Measurements from ENCODE around the gene CARMIL1.

CARMIL1 gene

DNA sequence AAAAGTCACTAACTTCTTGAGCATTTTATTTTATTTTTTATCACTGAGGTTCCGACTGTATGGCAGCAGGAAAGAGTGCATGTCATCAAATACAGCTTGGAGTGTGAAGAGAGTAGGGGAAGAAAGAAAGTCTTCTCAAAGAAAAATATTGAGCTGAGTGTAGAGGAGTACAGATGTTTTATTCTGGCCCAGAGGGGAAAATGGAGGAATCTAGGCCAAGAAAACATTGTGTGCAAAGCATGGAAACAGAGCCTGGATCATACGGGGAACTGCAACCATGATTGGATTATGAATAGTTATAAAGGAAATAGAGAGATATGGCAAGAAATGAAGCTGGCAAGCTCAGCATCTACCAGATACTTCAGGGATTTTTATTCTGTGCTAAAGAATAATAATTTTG, 268.6 kb downstream of the CARMIL1 start:
- Histone ChIP-seq H3K9ac (ENCODE audit: low read length) (no peak overlapping the region), H3K4me1 (ENCODE audit: control insufficient read depth, insufficient read depth, low read length) (no peaks in the 10 kb centered on the region), H3K4me3 (ENCODE audit: low read length) (no peak overlapping the region), H3K36me3 (ENCODE audit: control insufficient read depth, insufficient read depth, low read length) (no peaks in the 10 kb centered on the region), H3K27ac (ENCODE audit: low read depth, low read length) (no peak overlapping the region), H3K27me3 (ENCODE audit: control insufficient read depth, insufficient read depth, low read length) (no peaks in the 10 kb centered on the region)

DNA sequence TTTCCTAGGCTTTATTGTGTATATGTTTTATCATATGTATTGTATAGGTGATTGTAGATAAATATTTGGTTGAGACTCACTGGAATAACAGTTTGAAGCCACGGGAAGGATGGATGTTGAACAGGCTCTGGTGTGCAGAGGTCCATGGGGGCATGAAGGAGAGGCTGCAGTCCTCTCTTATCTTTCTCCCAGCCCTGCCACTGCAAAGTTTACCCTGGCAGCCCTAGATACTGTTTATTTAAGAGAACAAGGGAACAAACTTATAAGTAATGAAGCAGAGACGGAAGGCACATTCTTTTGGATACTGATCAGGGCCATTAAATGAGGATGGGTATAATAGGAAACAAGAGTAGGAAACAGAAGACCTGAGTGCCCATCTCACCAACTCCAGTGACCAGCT, 269.3 kb downstream of the CARMIL1 start:
- no peak overlapping the region for H3K4me3 ChIP-seq (ENCODE audit: low read length)
- no peaks in the 10 kb centered on the region for H3K36me3 ChIP-seq (ENCODE audit: control insufficient read depth, insufficient read depth, low read length)
- H3K27me3 ChIP-seq (ENCODE audit: control insufficient read depth, insufficient read depth, low read length): no peaks in the 10 kb centered on the region
- no peak overlapping the region for H3K27ac ChIP-seq (ENCODE audit: low read depth, low read length)
- no peak overlapping the region for H3K9ac ChIP-seq (ENCODE audit: low read length)
- no peaks in the 10 kb centered on the region for H3K4me1 ChIP-seq (ENCODE audit: control insufficient read depth, insufficient read depth, low read length)

- Histone ChIP-seq H3K27me3 (ENCODE audit: control insufficient read depth, insufficient read depth, low read length) (no peaks in the 10 kb centered on the region), H3K9ac (ENCODE audit: low read length) (no peak overlapping the region), H3K27ac (ENCODE audit: low read depth, low read length) (no peak overlapping the region), H3K4me3 (ENCODE audit: low read length) (no peak overlapping the region), H3K4me1 (ENCODE audit: control insufficient read depth, insufficient read depth, low read length) (no peaks in the 10 kb centered on the region), H3K36me3 (ENCODE audit: control insufficient read depth, insufficient read depth, low read length) (no peaks in the 10 kb centered on the region)
These were observed 271.5 kb downstream of the CARMIL1 start for GRCh38 chr6:25550631-25551030.

DNA sequence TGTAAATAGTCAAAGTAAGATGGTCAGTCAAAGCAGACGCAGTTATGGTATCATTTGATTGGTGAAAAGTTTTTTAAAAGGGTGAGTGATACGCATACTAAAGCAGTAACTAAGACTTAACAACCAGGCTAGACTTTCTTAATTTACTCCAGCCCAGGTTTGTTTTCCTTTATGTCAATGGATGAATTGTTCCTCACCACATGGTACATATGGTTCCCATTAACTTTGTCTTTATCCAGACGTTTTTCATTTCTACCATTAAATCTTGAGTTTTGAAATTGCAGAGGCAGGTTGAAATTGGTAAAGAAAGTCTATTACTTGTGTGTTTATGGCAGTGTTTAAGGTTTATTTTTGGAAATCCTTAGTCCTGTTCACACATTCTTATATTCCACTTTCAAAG, 274.3 kb downstream of the CARMIL1 start:
- Histone ChIP-seq H3K9ac (ENCODE audit: low read length) (no peak overlapping the region), H3K27me3 (ENCODE audit: control insufficient read depth, insufficient read depth, low read length) (no peaks in the 10 kb centered on the region), H3K27ac (ENCODE audit: low read depth, low read length) (no peak overlapping the region), H3K36me3 (ENCODE audit: control insufficient read depth, insufficient read depth, low read length) (no peaks in the 10 kb centered on the region), H3K4me1 (ENCODE audit: control insufficient read depth, insufficient read depth, low read length) (no peaks in the 10 kb centered on the region), H3K4me3 (ENCODE audit: low read length) (no peak overlapping the region)

- Histone ChIP-seq H3K4me3 (ENCODE audit: low read length) (no peak overlapping the region), H3K27ac (ENCODE audit: low read depth, low read length) (no peak overlapping the region), H3K27me3 (ENCODE audit: control insufficient read depth, insufficient read depth, low read length) (no peaks in the 10 kb centered on the region), H3K36me3 (ENCODE audit: control insufficient read depth, insufficient read depth, low read length) (no peaks in the 10 kb centered on the region), H3K9ac (ENCODE audit: low read length) (no peak overlapping the region), H3K4me1 (ENCODE audit: control insufficient read depth, insufficient read depth, low read length) (no peaks in the 10 kb centered on the region)
These were observed 276.0 kb downstream of the CARMIL1 start for GRCh38 chr6:25555188-25555587.

DNA sequence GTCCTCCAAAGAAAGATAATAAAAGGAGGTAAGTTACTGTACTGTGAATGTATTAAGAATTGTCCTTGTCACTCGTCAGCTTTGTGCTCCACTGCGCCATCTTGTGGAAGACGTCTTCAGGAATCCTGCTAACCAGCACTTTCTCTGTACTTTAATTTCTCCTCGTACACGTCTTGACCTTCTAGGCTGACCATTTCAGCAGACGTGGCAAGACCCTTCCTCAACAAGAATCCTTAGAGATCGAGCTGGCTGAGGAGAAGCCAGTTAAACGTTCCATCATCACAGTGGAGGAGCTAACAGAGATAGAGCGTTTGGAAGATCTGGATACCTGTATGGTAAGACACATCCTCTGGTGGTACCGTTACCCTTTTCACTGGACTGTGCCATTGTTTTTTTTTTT, 277.3 kb downstream of the CARMIL1 start:
- Histone ChIP-seq H3K4me1 (ENCODE audit: control insufficient read depth, insufficient read depth, low read length) (no peaks in the 10 kb centered on the region), H3K27ac (ENCODE audit: low read depth, low read length) (no peak overlapping the region), H3K27me3 (ENCODE audit: control insufficient read depth, insufficient read depth, low read length) (no peaks in the 10 kb centered on the region), H3K4me3 (ENCODE audit: low read length) (no peak overlapping the region), H3K36me3 (ENCODE audit: control insufficient read depth, insufficient read depth, low read length) (no peaks in the 10 kb centered on the region), H3K9ac (ENCODE audit: low read length) (no peak overlapping the region)

DNA sequence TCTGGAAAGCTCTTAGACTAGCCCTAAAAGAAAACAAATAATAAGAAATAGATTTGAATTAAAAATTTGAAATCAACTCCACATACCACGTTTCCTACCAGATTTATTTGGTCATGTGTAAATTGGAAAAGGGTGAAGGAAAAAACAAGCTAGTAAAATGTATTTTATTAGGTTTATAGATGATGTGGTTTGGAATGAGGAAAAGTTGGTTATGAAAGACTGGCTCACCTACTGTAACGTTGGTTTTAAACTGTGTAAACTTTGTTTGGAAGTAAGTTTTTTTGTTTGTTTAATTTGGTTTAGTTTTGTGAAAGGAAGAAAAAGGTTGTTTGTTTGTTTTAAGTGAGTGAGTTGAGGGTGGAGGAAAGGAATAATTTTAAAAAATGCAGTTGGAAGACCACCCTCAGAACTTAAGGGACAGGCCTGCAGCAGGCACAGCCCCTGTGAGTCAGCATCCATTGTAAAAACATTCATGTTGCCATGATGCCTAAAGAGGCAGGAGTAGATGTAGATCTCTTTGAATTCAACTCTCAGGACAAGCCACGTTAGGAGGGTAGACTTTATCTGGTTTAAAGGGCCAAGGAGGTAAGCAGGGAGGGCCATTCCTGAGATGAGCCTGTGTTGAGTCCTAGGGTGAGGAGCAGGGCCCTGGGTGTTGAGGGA, 279.1 kb downstream of the CARMIL1 start:
- no peak overlapping the region for H3K4me3 ChIP-seq (ENCODE audit: low read length)
- H3K9ac ChIP-seq (ENCODE audit: low read length): no peak overlapping the region
- H3K27ac ChIP-seq (ENCODE audit: low read depth, low read length): no peak overlapping the region
- H3K36me3 ChIP-seq (ENCODE audit: control insufficient read depth, insufficient read depth, low read length): no peaks in the 10 kb centered on the region
- no peaks in the 10 kb centered on the region for H3K4me1 ChIP-seq (ENCODE audit: control insufficient read depth, insufficient read depth, low read length)
- no peaks in the 10 kb centered on the region for H3K27me3 ChIP-seq (ENCODE audit: control insufficient read depth, insufficient read depth, low read length)

GRCh38 chr6:25560865-25561264, 281.7 kb downstream of the CARMIL1 start:
- H3K9ac ChIP-seq (ENCODE audit: low read length): no peak overlapping the region
- H3K4me3 ChIP-seq (ENCODE audit: low read length): no peak overlapping the region
- no peaks in the 10 kb centered on the region for H3K36me3 ChIP-seq (ENCODE audit: control insufficient read depth, insufficient read depth, low read length)
- no peak overlapping the region for H3K27ac ChIP-seq (ENCODE audit: low read depth, low read length)
- no peaks in the 10 kb centered on the region for H3K27me3 ChIP-seq (ENCODE audit: control insufficient read depth, insufficient read depth, low read length)
- no peaks in the 10 kb centered on the region for H3K4me1 ChIP-seq (ENCODE audit: control insufficient read depth, insufficient read depth, low read length)

DNA sequence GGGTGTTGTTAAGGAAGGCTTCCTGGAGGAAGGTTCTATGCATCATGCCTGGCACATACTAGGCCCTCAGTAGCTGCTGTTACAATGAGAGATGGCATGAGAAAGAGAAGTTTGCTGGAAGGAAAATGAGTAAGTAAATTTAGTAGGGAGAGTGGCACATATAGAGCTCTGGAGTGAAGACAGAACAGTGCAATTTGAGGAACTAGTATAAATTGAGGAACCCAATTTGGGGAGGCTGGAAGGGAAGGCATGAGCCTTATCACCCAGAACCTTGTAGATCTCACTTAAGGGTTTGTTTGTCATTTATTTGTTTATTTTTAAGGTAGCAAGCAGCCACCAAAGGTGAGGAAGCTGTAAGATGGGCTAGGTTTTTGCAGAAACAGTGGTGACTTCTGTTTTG, 285.8 kb downstream of the CARMIL1 start:
- H3K27ac ChIP-seq (ENCODE audit: low read depth, low read length): no peak overlapping the region
- no peaks in the 10 kb centered on the region for H3K36me3 ChIP-seq (ENCODE audit: control insufficient read depth, insufficient read depth, low read length)
- no peak overlapping the region for H3K9ac ChIP-seq (ENCODE audit: low read length)
- H3K27me3 ChIP-seq (ENCODE audit: control insufficient read depth, insufficient read depth, low read length): no peaks in the 10 kb centered on the region
- no peaks in the 10 kb centered on the region for H3K4me1 ChIP-seq (ENCODE audit: control insufficient read depth, insufficient read depth, low read length)
- no peak overlapping the region for H3K4me3 ChIP-seq (ENCODE audit: low read length)

- Histone ChIP-seq H3K27me3 (ENCODE audit: control insufficient read depth, insufficient read depth, low read length) (no peaks in the 10 kb centered on the region), H3K4me3 (ENCODE audit: low read length) (no peak overlapping the region), H3K27ac (ENCODE audit: low read depth, low read length) (no peak overlapping the region), H3K36me3 (ENCODE audit: control insufficient read depth, insufficient read depth, low read length) (no peaks in the 10 kb centered on the region), H3K4me1 (ENCODE audit: control insufficient read depth, insufficient read depth, low read length) (no peaks in the 10 kb centered on the region), H3K9ac (ENCODE audit: low read length) (no peak overlapping the region)
These were observed 291.4 kb downstream of the CARMIL1 start for GRCh38 chr6:25570578-25570977.

- Histone ChIP-seq H3K27me3 (ENCODE audit: control insufficient read depth, insufficient read depth, low read length) (no peaks in the 10 kb centered on the region), H3K4me3 (ENCODE audit: low read length) (no peak overlapping the region), H3K9ac (ENCODE audit: low read length) (no peak overlapping the region), H3K4me1 (ENCODE audit: control insufficient read depth, insufficient read depth, low read length) (no peaks in the 10 kb centered on the region), H3K36me3 (ENCODE audit: control insufficient read depth, insufficient read depth, low read length) (peaks cover 2% of the 10 kb centered on the region), H3K27ac (ENCODE audit: low read depth, low read length) (no peak overlapping the region)
These were observed 297.7 kb downstream of the CARMIL1 start for GRCh38 chr6:25576919-25577318.

DNA sequence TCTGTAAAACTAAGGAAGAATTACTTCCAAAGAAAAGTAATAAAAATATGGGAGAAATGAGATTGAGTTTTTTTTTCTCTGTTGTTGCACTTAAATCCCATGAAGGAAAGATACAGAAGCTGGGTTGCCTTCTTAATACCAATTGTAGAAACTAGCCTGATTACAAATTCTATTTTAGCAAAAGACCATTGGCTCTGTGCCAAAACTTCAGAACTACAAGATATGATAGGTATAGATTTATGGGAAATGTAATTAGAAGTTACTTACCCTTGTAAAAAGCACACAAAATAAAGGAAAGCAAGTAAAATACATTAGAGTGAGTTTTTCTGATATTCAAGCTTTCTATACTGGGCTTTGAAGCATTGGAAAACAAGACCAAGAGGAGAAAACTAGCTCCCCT, 299.4 kb downstream of the CARMIL1 start:
- H3K36me3 ChIP-seq (ENCODE audit: control insufficient read depth, insufficient read depth, low read length): peaks cover 2% of the 10 kb centered on the region
- H3K27me3 ChIP-seq (ENCODE audit: control insufficient read depth, insufficient read depth, low read length): no peaks in the 10 kb centered on the region
- H3K4me3 ChIP-seq (ENCODE audit: low read length): no peak overlapping the region
- H3K27ac ChIP-seq (ENCODE audit: low read depth, low read length): no peak overlapping the region
- no peak overlapping the region for H3K9ac ChIP-seq (ENCODE audit: low read length)
- no peaks in the 10 kb centered on the region for H3K4me1 ChIP-seq (ENCODE audit: control insufficient read depth, insufficient read depth, low read length)

DNA sequence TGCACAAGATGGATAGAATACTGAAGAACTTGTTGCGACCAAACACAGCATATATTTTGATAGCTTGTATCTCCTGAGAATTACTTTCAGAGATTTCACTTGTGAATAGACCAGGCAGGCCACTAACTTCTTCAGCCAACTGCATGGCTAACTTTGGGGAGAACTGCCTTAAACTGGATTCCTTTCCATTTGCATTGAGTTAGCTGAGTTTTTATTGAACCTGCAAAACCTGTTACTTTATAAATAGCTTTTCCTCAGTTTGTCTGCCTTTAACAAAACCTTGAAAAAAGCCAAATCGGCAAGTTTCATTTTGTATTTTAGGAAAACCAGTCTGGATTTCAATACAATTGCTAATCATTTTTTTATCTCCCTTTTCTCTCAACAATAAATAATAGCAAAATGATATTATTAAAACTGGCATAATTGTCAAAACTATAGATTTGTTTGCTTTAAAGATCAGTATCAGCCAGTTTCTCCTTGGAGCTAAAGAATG, 300.3 kb downstream of the CARMIL1 start:
- H3K4me3 ChIP-seq (ENCODE audit: low read length): no peak overlapping the region
- no peak overlapping the region for H3K9ac ChIP-seq (ENCODE audit: low read length)
- H3K36me3 ChIP-seq (ENCODE audit: control insufficient read depth, insufficient read depth, low read length): peaks cover 2% of the 10 kb centered on the region
- H3K27me3 ChIP-seq (ENCODE audit: control insufficient read depth, insufficient read depth, low read length): no peaks in the 10 kb centered on the region
- no peak overlapping the region for H3K27ac ChIP-seq (ENCODE audit: low read depth, low read length)
- H3K4me1 ChIP-seq (ENCODE audit: control insufficient read depth, insufficient read depth, low read length): no peaks in the 10 kb centered on the region
